ENCODE results near the gene APC2. TPM values are rescaled to one million over a fixed set of nuclear protein-coding genes. Genes with fewer than 3 reads are reported as not detected.

Gene APC2
- total RNA-seq, 4 donors from 2014 or later = 0.11 to 1.1 (median 0.23) TPM; not detected in 1

DNA sequence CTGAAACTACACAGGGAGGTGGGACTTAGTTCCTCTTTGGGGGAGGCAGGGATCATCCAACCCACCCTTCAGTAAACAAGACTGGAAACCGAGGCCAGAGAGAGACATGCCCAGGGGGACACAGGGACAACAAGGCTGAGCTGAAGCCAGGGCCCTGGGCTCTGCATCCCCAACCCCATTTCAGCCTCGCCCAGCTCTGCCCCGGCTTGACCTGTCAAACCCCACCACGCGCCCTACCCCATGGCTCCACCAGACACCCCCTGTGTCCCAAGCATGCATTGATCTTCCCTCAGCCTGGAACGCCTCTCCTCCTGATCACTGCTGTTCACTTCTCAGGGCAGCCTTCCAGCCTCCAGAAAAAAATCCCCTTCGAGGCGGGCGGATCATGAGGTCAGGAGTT is 2.0 kb upstream of the APC2 start:
- no peak for DNase-seq (ENCODE audit: low spot score in 2 of 2)
- no peak for TF ChIP-seq POLR2A (IDR thresholded peaks at IDR 0.05)
- TF ChIP-seq, protein P1, sequence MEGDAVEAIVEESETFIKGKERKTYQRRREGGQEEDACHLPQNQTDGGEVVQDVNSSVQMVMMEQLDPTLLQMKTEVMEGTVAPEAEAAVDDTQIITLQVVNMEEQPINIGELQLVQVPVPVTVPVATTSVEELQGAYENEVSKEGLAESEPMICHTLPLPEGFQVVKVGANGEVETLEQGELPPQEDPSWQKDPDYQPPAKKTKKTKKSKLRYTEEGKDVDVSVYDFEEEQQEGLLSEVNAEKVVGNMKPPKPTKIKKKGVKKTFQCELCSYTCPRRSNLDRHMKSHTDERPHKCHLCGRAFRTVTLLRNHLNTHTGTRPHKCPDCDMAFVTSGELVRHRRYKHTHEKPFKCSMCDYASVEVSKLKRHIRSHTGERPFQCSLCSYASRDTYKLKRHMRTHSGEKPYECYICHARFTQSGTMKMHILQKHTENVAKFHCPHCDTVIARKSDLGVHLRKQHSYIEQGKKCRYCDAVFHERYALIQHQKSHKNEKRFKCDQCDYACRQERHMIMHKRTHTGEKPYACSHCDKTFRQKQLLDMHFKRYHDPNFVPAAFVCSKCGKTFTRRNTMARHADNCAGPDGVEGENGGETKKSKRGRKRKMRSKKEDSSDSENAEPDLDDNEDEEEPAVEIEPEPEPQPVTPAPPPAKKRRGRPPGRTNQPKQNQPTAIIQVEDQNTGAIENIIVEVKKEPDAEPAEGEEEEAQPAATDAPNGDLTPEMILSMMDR (IDR thresholded peaks at IDR 0.05) = no peak
- no peak overlapping the region for H3K4me3 ChIP-seq (ENCODE audit: low read depth, poor library complexity, severe bottlenecking)
- WGBS, 2 donors = 81% methylated on average over 9 of the region's 9 CpGs
- intact Hi-C loops (cut with DNase I; ENCODE audit: low total_unique reads) = loop anchor here (5.0 kb wide), 1 partner anchor 171 kb away; the partner anchor contains the start of gene FAM174C

DNA sequence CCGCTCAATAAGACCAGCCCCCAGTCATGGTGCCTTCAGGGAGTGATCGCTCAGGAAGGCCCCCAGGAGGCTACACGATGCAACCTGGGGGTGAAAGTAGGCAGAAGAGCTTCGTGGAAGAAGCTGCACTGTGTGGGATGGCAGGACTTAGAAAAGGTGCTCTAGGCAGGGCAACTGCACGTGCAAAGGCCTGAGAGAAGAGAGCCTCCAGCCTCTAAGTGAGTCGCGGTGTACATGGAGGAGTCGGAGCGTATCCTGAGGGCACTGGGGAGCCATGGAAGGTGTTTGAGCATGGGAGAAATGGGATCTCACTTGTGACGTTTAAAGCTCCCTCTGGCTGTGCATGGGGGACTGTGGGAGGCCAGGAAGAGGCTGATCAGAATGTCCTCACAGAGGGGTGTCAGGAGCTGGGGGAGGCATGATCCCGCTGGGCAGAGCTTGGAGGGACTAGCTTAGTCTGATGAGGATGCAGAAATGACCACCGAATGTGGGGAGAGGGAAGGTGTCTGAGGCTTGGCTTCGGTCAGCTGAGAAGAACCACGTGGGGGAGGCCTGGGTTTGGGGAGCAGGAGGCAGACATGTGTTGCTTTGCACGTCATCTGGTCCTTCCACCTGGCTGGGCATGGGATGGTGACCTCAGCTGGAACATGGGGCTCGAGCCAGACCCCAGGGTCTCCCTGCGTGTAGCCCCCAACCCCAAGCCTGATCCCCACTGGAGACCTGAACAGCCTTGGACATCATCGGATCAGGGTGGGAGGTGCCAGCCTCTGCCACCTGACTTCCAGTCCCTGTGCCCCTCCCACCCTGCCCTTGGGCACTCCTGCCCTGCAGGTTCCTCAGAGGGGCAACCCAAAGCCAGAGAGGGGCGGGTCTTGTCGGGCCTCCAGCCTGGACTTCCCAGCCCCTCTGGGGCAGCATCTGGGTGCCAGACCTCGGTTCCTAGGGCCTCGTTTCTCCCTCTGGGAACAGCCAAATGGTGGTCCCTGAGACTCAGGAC is 1.1 kb downstream of the APC2 start:
- H3K4me3 ChIP-seq (ENCODE audit: low read depth, poor library complexity, severe bottlenecking) = no peak overlapping the region
- DNase-seq (ENCODE audit: low spot score in 2 of 2) = no peak
- TF ChIP-seq, protein P1 (IDR thresholded peaks at IDR 0.05) = no peak
- no peak for TF ChIP-seq POLR2A (IDR thresholded peaks at IDR 0.05)
- intact Hi-C loops (cut with DNase I; ENCODE audit: low total_unique reads) = no loop called here
- WGBS, 2 donors = 45 to 48% methylated on average over 21 to 22 of the region's 22 CpGs

DNA sequence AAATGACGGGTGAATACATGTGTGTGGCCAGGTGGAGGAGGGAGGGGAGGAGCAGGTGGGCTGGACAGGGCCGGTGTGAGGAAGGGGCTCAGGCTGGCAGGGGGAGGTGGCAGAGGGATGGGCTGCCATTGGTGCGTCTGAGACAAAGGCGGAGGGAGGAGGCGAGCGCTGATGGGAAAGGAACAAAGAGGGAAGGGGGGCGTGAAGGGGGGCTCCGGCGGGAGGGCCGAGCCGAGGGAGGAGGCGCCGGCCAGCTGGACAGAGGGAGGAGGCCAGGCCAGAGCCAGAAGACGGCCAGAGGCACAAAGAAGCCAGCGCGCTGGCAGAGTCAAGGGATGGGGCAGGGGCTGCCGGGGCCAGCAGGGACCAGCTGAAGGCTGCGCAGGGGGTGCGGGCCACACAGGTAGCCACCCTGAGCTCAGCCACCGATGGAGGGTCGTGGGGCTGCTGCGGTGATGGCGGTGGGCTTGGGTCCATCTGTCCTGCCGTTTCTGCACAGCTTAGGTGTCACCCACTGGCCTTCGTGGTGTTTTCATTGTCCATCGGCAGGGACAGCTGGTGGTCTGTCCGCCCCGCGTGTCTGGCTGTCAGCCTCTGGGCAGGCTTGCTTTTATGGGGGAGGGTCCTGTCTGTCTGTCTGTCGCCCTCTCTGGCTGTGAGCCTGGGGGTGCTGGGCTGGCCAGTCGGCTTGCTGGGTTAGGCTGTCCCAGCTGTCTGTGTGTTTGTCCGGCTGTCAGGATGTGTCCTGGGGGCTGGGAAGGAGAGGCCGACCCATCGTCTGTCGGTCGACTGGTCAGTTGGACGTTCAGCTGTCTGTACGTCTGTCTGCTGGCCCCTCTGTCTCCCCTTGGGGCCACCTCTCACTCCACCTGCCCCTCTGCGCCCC is 2.2 kb downstream of the APC2 start:
- WGBS, 2 donors = 27 to 40% methylated on average over 39 of the region's 39 CpGs
- intact Hi-C loops (cut with DNase I; ENCODE audit: low total_unique reads) = no loop called here
- no peak for DNase-seq (ENCODE audit: low spot score in 2 of 2)
- no peak overlapping the region for H3K4me3 ChIP-seq (ENCODE audit: low read depth, poor library complexity, severe bottlenecking)
- no peak for TF ChIP-seq POLR2A (IDR thresholded peaks at IDR 0.05)
- TF ChIP-seq, protein P1 (IDR thresholded peaks at IDR 0.05) = no peak

DNA sequence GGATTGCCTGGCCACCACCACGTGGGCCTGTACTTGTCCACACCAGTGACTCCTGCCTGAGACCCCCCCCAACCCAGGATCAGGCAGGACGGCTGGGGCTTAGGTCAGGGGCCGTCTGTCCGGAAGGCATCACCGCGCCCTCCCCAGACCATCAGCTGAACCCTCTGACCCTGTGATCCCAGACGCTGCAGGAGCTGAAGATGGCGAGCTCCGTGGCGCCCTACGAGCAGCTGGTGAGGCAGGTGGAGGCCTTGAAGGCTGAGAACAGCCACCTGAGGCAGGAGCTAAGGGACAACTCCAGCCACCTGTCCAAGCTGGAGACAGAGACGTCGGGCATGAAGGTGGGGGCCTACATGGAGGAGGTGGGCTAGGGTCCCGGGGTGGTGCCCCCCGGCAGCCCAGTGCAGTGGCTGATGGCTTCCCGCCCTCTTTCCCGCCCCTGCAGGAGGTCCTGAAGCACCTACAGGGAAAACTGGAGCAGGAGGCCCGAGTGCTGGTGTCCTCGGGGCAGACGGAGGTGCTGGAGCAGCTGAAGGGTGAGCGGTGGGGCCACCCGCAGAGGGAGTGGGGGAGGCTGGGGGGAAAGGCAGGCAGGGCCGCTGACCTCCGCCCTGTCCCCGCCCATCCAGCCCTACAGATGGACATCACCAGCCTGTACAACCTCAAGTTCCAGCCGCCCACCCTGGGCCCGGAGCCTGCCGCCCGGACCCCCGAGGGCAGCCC is 3.0 kb downstream of the APC2 start:
- intact Hi-C loops (cut with DNase I; ENCODE audit: low total_unique reads) = no loop called here
- TF ChIP-seq POLR2A (IDR thresholded peaks at IDR 0.05) = no peak
- TF ChIP-seq, protein P1 (IDR thresholded peaks at IDR 0.05) = no peak
- DNase-seq (ENCODE audit: low spot score in 2 of 2) = no peak
- no peak overlapping the region for H3K4me3 ChIP-seq (ENCODE audit: low read depth, poor library complexity, severe bottlenecking)
- WGBS, 2 donors = 42 to 46% methylated on average over 17 to 24 of the region's 30 CpGs

All from lower leg skin (tissue), 4 donors.